Astrocyte (in vitro differentiated cells and primary cell): Measurements from ENCODE around the gene MBD3L3.
"Not testable (repeated sequence)": the region's sequence is repeated elsewhere in the genome, so short reads cannot be mapped to it uniquely, and the experiment has no call there.

Experiments used
- CTCF ChIP-seq: IDR thresholded peaks from 2 replicates; pipeline ENCODE4 v1.5.1; 2011; ENCODE audit warnings: low read depth, mild to moderate bottlenecking, inconsistent platforms, low read length, moderate library complexity; ENCODE audit not compliant: insufficient read depth
- EZH2 ChIP-seq: IDR thresholded peaks from 2 replicates; pipeline ENCODE4 v1.6.1; 2012; ENCODE audit warnings: mild to moderate bottlenecking, low read length, inconsistent platforms; ENCODE audit not compliant: insufficient read depth

- TF ChIP-seq CTCF, EZH2: not testable (repeated sequence)
These were observed 37.1 kb downstream of the MBD3L3 start, which contains the start of gene MBD3L2B for GRCh38 chr19:7021331-7021730.
